SK-N-SH (cell line): ENCODE results near the gene TACR2. TPM values are rescaled to one million over a fixed set of nuclear protein-coding genes. Genes with fewer than 3 reads are reported as not detected.

Experiments
- CTCF ChIA-PET: fragments of 300-600, 350-600 bp; formaldehyde crosslinking; extraction: SDS; loops from one replicate; lab custom pipeline; 2021; lab: Yijun Ruan, JAX
- POLR2A ChIA-PET: fragments of 350-600 bp; sonication (Branson Sonifier 250); formaldehyde crosslinking; extraction: SDS; loops from one replicate; lab custom pipeline; 2020; ENCODE audit warnings: antibody characterized with exemption, inconsistent platforms; lab: Yijun Ruan, JAX
- DNase-seq: peaks from one replicate; pipeline ENCODE4 v3.0.0; 2012
- H2AFZ ChIP-seq: fragments of 200-600 bp; sonication (generic); 2 replicates; pipeline ENCODE4 v1.8.1; 2016; ENCODE audit warnings: antibody characterized with exemption, mild to moderate bottlenecking, low read depth
- H3F3A ChIP-seq: fragments of 200-600 bp; sonication (generic); replicated peaks from 2 replicates; pipeline ENCODE3; 2016; ENCODE audit warnings: antibody characterized with exemption, mild to moderate bottlenecking; ENCODE audit not compliant: insufficient read depth
- H3K27ac ChIP-seq, 2 experiments: fragments of 200-500 bp in 1 of 2; fragments of 200-600 bp in 1 of 2; sonication (Bioruptor generic) in 1 of 2; sonication (generic), shearing (Covaris generic) in 1 of 2; 2 replicates each; pipeline versions ENCODE4 v1.5.1 to v1.6.1; 2014 to 2016; ENCODE audit warnings: low read depth in 2 of 2, inconsistent platforms in 1 of 2, low read length in 1 of 2, mild to moderate bottlenecking in 1 of 2, mixed read lengths in 1 of 2
- H3K27me3 ChIP-seq: fragments of 200-600 bp; sonication (generic), shearing (Covaris generic); 2 replicates; pipeline ENCODE4 v1.6.1; 2016; ENCODE audit warnings: mixed run types; ENCODE audit not compliant: insufficient read depth
- H3K36me3 ChIP-seq, 2 experiments: fragments of 200-500 bp in 1 of 2; fragments of 200-600 bp in 1 of 2; sonication (Bioruptor generic) in 1 of 2; sonication (generic) in 1 of 2; replicated peaks in 1 of 2; 2 replicates each; pipeline versions ENCODE3 to v1.5.1; 2014 to 2016; ENCODE audit warnings: low read length in 1 of 2, mild to moderate bottlenecking in 1 of 2; ENCODE audit not compliant: insufficient read depth in 2 of 2, control insufficient read depth in 1 of 2
- H3K4me1 ChIP-seq, 2 experiments: fragments of 200-500 bp in 1 of 2; fragments of 200-600 bp in 1 of 2; sonication (Bioruptor generic) in 1 of 2; sonication (generic), shearing (Covaris generic) in 1 of 2; 2 replicates each; pipeline versions ENCODE4 v1.5.1 to v1.6.1; 2014 to 2016; ENCODE audit warnings: low read depth in 1 of 2, low read length in 1 of 2, mixed run types in 1 of 2; ENCODE audit not compliant: insufficient read depth in 2 of 2, control insufficient read depth in 1 of 2
- H3K4me2 ChIP-seq: fragments of 200-600 bp; sonication (generic), shearing (Covaris generic); 2 replicates; pipeline ENCODE4 v1.6.1; 2017; ENCODE audit warnings: mixed run types
- H3K4me3 ChIP-seq, 2 experiments: fragments of 200-500 bp in 1 of 2; fragments of 200-600 bp in 1 of 2; sonication (Bioruptor generic) in 1 of 2; sonication (generic), shearing (Covaris generic) in 1 of 2; 2 replicates each; pipeline versions ENCODE4 v1.5.1 to v1.8.1; 2014 to 2016; ENCODE audit warnings: low read depth in 2 of 2, inconsistent platforms in 1 of 2, low read length in 1 of 2, mild to moderate bottlenecking in 1 of 2, mixed read lengths in 1 of 2, moderate library complexity in 1 of 2
- H3K79me2 ChIP-seq: fragments of 200-600 bp; sonication (generic); 2 replicates; pipeline ENCODE4 v1.8.1; 2017; ENCODE audit warnings: mild to moderate bottlenecking; ENCODE audit not compliant: insufficient read depth
- H3K9ac ChIP-seq: fragments of 200-600 bp; sonication (generic); 2 replicates; pipeline ENCODE4 v1.6.1; 2017; ENCODE audit warnings: mixed run types
- H3K9me2 ChIP-seq: fragments of 200-600 bp; sonication (generic); 2 replicates; pipeline ENCODE4 v1.6.1; 2017; ENCODE audit warnings: mixed run types
- H3K9me3 ChIP-seq: fragments of 200-600 bp; sonication (generic); 2 replicates; pipeline ENCODE4 v1.6.1; 2017; ENCODE audit warnings: mixed run types, mild to moderate bottlenecking, moderate library complexity
- H4K20me1 ChIP-seq: fragments of 200-600 bp; sonication (generic); 2 replicates; pipeline ENCODE4 v1.6.1; 2017; ENCODE audit warnings: mild to moderate bottlenecking, mixed run types; ENCODE audit not compliant: insufficient read depth
- CTCF ChIP-seq: fragments of 200-600 bp; sonication (generic); IDR thresholded peaks from 2 replicates; pipeline ENCODE4 v1.6.1; 2017; ENCODE audit warnings: antibody characterized with exemption, mild to moderate bottlenecking, moderate library complexity
- ELF1 ChIP-seq: IDR thresholded peaks from 2 replicates; pipeline ENCODE4 v1.4.0; 2012
- EP300 ChIP-seq, 2 experiments: IDR thresholded peaks; 2 replicates each; pipeline versions ENCODE4 v1.4.0 to v1.6.1; 2012; ENCODE audit warnings: borderline replicate concordance in 1 of 2, low read depth in 1 of 2, low read length in 1 of 2
- FOXJ3 ChIP-seq: sonication (generic); formaldehyde crosslinking; IDR thresholded peaks from 2 replicates; pipeline ENCODE4 v1.5.1; 2020; ENCODE audit warnings: mild to moderate bottlenecking, missing genetic modification reagents
- GABPA ChIP-seq: IDR thresholded peaks from 2 replicates; pipeline ENCODE4 v1.4.0; 2012; ENCODE audit warnings: low read depth, mild to moderate bottlenecking
- IRF3 ChIP-seq: fragments of 150-350 bp; IDR thresholded peaks from 2 replicates; pipeline ENCODE4 v1.6.1; 2016; ENCODE audit warnings: mild to moderate bottlenecking, low read depth, low read length
- JUND ChIP-seq: IDR thresholded peaks from 2 replicates; pipeline ENCODE4 v1.4.0; 2012
- MAX ChIP-seq: IDR thresholded peaks from 2 replicates; pipeline ENCODE4 v1.4.0; 2012; ENCODE audit warnings: low read depth
- MXI1 ChIP-seq: IDR thresholded peaks from 2 replicates; pipeline ENCODE4 v1.6.1; 2012; ENCODE audit warnings: mild to moderate bottlenecking, low read depth, low read length, improper control_type of control experiment
- POLR2AphosphoS5 ChIP-seq: IDR thresholded peaks from 2 replicates; pipeline ENCODE4 v1.6.1; 2012; ENCODE audit warnings: low read depth, low read length
- RAD21 ChIP-seq: IDR thresholded peaks from 2 replicates; pipeline ENCODE4 v1.6.1; 2012; ENCODE audit warnings: mild to moderate bottlenecking, low read length
- RXRA ChIP-seq: IDR thresholded peaks from 2 replicates; pipeline ENCODE4 v1.4.0; 2012; ENCODE audit warnings: low read depth, mild to moderate bottlenecking, borderline replicate concordance
- SIN3A ChIP-seq: IDR thresholded peaks from 2 replicates; pipeline ENCODE4 v1.6.1; 2012; ENCODE audit warnings: low read depth, mild to moderate bottlenecking, low read length, moderate library complexity, borderline replicate concordance
- SMC3 ChIP-seq: IDR thresholded peaks from 2 replicates; pipeline ENCODE4 v1.6.1; 2012; ENCODE audit warnings: low read depth, low read length, improper control_type of control experiment
- TCF12 ChIP-seq: IDR thresholded peaks from 2 replicates; pipeline ENCODE4 v1.4.0; 2012
- USF2 ChIP-seq: fragments of 150-350 bp; IDR thresholded peaks from 2 replicates; pipeline ENCODE4 v1.6.1; 2017; ENCODE audit warnings: antibody characterized with exemption, low read length, low read depth, borderline replicate concordance
- YY1 ChIP-seq: IDR thresholded peaks from 2 replicates; pipeline ENCODE4 v1.4.0; 2012; ENCODE audit warnings: low read depth, mild to moderate bottlenecking
- ZBTB33 ChIP-seq: IDR thresholded peaks from 2 replicates; pipeline ENCODE4 v1.4.0; 2012; ENCODE audit warnings: low read depth, borderline replicate concordance
- WGBS: methylation state at CpG from one replicate; pipeline ENCODE4 v1.1.6; 2017; ENCODE audit warnings: low lambda C conversion rate; 5-methylcytosine and 5-hydroxymethylcytosine counted together
- polyA plus RNA-seq, 3 experiments: library from polyadenylated mRNA; depleted of rRNA; stranded (reverse); fragments of >200 nt; gene quantifications; 2 replicates each; pipeline ENCODE4 v1.2.3, GENCODE V29; 2012

TACR2 gene
- polyA plus RNA-seq, 1 of the 3 experiments (the other 2 are of a cell fraction): 0.02 TPM

GRCh38 chr10:69412232-69412790, 4.4 kb downstream of the TACR2 start (continued):
- TF ChIP-seq YY1 (no peak), SMC3 (no peak), MXI1 (no peak), RXRA (no peak), ZBTB33 (no peak), TCF12 (no peak), SIN3A (no peak), MAX (no peak), FOXJ3 (CRISPR knock-in tag) (no peak)

- DNase-seq: no peak
- Histone ChIP-seq H2AFZ (no peak overlapping the region), H3K9ac (no peak overlapping the region), H3F3A (peaks cover 6% of the 10 kb centered on the region)
- TF ChIP-seq MXI1 (no peak), EP300 (IDR thresholded peaks at IDR 0.05; ENCODE audit: borderline replicate concordance in 1 of 2, low read depth in 1 of 2, low read length in 1 of 2) (no peak), GABPA (no peak), JUND (no peak), SIN3A (no peak), RXRA (no peak)
- TF ChIP-seq, all 33 proteins: peak for 0
- no peaks in the 10 kb centered on the region for H3K9me3 ChIP-seq
- CTCF ChIA-PET: interaction anchor here (1.0 to 2.1 kb wide), 6 partner anchors 10 to 225 kb away, joined by 3 to 6 read pairs (median 4); no protein-coding TSS in a partner anchor
- no peaks in the 10 kb centered on the region for H3K79me2 ChIP-seq
- WGBS: 49% methylated on average over 3 of the region's 4 CpGs
- H3K4me3 ChIP-seq: no peak overlapping the region
- no peaks in the 10 kb centered on the region for H4K20me1 ChIP-seq
- no peak overlapping the region for H3K4me2 ChIP-seq
- H3K9me2 ChIP-seq: no peaks in the 10 kb centered on the region
- H3K4me1 ChIP-seq: peaks cover 0 to 19% of the 10 kb centered on the region in 2 experiments; a peak in 2 of 4 replicates
- no peaks in the 10 kb centered on the region for H3K27me3 ChIP-seq
- no peak overlapping the region for H3K27ac ChIP-seq
- POLR2A ChIA-PET: interaction anchor here (0.6 kb wide), 1 partner anchor 73 kb away, joined by 4 read pairs; no protein-coding TSS in a partner anchor
- H3K36me3 ChIP-seq: no peaks in the 10 kb centered on the region
These were observed 5.2 kb downstream of the TACR2 start for GRCh38 chr10:69411476-69411875.

- CTCF ChIA-PET: interaction anchor here (0.8 to 2.1 kb wide), 6 partner anchors 9 to 226 kb away, joined by 3 to 6 read pairs (median 4); no protein-coding TSS in a partner anchor
- 88% methylated on average over 10 of the region's 10 CpGs for WGBS
These were observed 6.2 kb downstream of the TACR2 start for GRCh38 chr10:69410487-69410886.

More at GRCh38 chr10:69410487-69410886, 6.2 kb downstream of the TACR2 start:
- H3K4me3 ChIP-seq: no peak overlapping the region
- H3K27me3 ChIP-seq: no peaks in the 10 kb centered on the region
- no peaks in the 10 kb centered on the region for H3K79me2 ChIP-seq
- H3F3A ChIP-seq: peaks cover 9% of the 10 kb centered on the region
- POLR2A ChIA-PET: no interaction called here
- no peak overlapping the region for H3K27ac ChIP-seq
- H3K36me3 ChIP-seq: no peaks in the 10 kb centered on the region
- DNase-seq: no peak
- no peaks in the 10 kb centered on the region for H3K9me3 ChIP-seq
- H3K4me1 ChIP-seq: peaks cover 0 to 21% of the 10 kb centered on the region in 2 experiments; a peak in 2 of 4 replicates
- TF ChIP-seq MXI1 (no peak), ELF1 (no peak), IRF3 (no peak), USF2 (no peak), MAX (no peak), RAD21 (no peak), RXRA (no peak), POLR2AphosphoS5 (no peak), JUND (no peak), YY1 (no peak), CTCF (no peak)
- no peaks in the 10 kb centered on the region for H3K9me2 ChIP-seq
- no peak overlapping the region for H2AFZ ChIP-seq
- no peak overlapping the region for H3K9ac ChIP-seq
- no peak overlapping the region for H3K4me2 ChIP-seq
- no peaks in the 10 kb centered on the region for H4K20me1 ChIP-seq
